Large intestine (tissue), 3 donors: ENCODE data around the gene SENP8. TPM values are rescaled to one million over a fixed set of nuclear protein-coding genes. Genes with fewer than 3 reads are reported as not detected.
"Not testable (repeated sequence)": the region's sequence is repeated elsewhere in the genome, so short reads cannot be mapped to it uniquely, and the experiment has no call there.

Source experiments
- DNase-seq, 2 donors: peaks; one replicate each; pipeline versions ENCODE4 v3.0.0 to v3.0.0-alpha.2; 2013
- H3K27ac ChIP-seq: one replicate; pipeline ENCODE4 v1.5.1; 2013; ENCODE audit warnings: low read length
- H3K27me3 ChIP-seq: 2 replicates; pipeline ENCODE4 v1.6.1; 2013; ENCODE audit warnings: low read length; ENCODE audit not compliant: control insufficient read depth, insufficient read depth
- H3K36me3 ChIP-seq: 2 replicates; pipeline ENCODE4 v1.6.1; 2013; ENCODE audit warnings: low read length; ENCODE audit not compliant: control insufficient read depth, insufficient read depth
- H3K4me1 ChIP-seq: one replicate; pipeline ENCODE4 v1.6.1; 2013; ENCODE audit warnings: low read length; ENCODE audit not compliant: control insufficient read depth, insufficient read depth
- H3K4me3 ChIP-seq: one replicate; pipeline ENCODE4 v1.5.1; 2013; ENCODE audit warnings: low read length
- H3K9me3 ChIP-seq: one replicate; pipeline ENCODE4 v1.6.1; 2013; ENCODE audit warnings: mild to moderate bottlenecking, low read depth, low read length, moderate library complexity; ENCODE audit not compliant: control insufficient read depth
- WGBS: methylation state at CpG from one replicate; pipeline ENCODE4 v1.1.5; 2013; ENCODE audit warnings: low lambda C conversion rate; ENCODE audit not compliant: insufficient coverage; 5-methylcytosine and 5-hydroxymethylcytosine counted together
- polyA plus RNA-seq: library from polyadenylated mRNA; unstranded; fragments of 120-200 nt; gene quantifications from one replicate; pipeline ENCODE4 v1.2.1, GENCODE V29; 2013

The SENP8 gene
- polyA plus RNA-seq, 1 donor, result 3.4 TPM

GRCh38 chr15:72086010-72086697, 32.0 kb upstream of the SENP8 start:
- WGBS, result no CpG with 5 or more reads among the region's 11 CpGs
- peaks cover 3% of the 10 kb centered on the region for H3K9me3 ChIP-seq
- no peak overlapping the region for H3K27ac ChIP-seq
- no peak overlapping the region for H3K4me3 ChIP-seq
- DNase-seq, result no peak
- H3K27me3 ChIP-seq, result no peaks in the 10 kb centered on the region
- no peaks in the 10 kb centered on the region for H3K4me1 ChIP-seq
- peaks cover 4% of the 10 kb centered on the region for H3K36me3 ChIP-seq

- Histone ChIP-seq H3K9me3 (peaks cover 3% of the 10 kb centered on the region), H3K4me3 (no peak overlapping the region), H3K36me3 (peaks cover 4% of the 10 kb centered on the region), H3K27me3 (no peaks in the 10 kb centered on the region), H3K4me1 (no peaks in the 10 kb centered on the region), H3K27ac (no peak overlapping the region)
- WGBS, result no CpG with 5 or more reads among the region's 9 CpGs
- no peak for DNase-seq
Measured at GRCh38 chr15:72086920-72087648, 31.1 kb upstream of the SENP8 start.

GRCh38 chr15:72092006-72092405, 26.2 kb upstream of the SENP8 start:
- H3K27me3 ChIP-seq, result no peaks in the 10 kb centered on the region
- H3K27ac ChIP-seq, result no peak overlapping the region
- WGBS, result no CpG with 5 or more reads among the region's 3 CpGs
- H3K36me3 ChIP-seq, result peaks cover 4% of the 10 kb centered on the region
- H3K4me3 ChIP-seq, result no peak overlapping the region
- no peaks in the 10 kb centered on the region for H3K9me3 ChIP-seq
- H3K4me1 ChIP-seq, result no peaks in the 10 kb centered on the region
- DNase-seq, result no peak

GRCh38 chr15:72092691-72093090, 25.5 kb upstream of the SENP8 start:
- no peaks in the 10 kb centered on the region for H3K9me3 ChIP-seq
- DNase-seq, result no peak
- H3K4me3 ChIP-seq, result no peak overlapping the region
- H3K4me1 ChIP-seq, result no peaks in the 10 kb centered on the region
- no peak overlapping the region for H3K27ac ChIP-seq
- H3K36me3 ChIP-seq, result no peaks in the 10 kb centered on the region
- no peaks in the 10 kb centered on the region for H3K27me3 ChIP-seq

- no peak overlapping the region for H3K4me3 ChIP-seq
- no peaks in the 10 kb centered on the region for H3K9me3 ChIP-seq
- H3K4me1 ChIP-seq, result no peaks in the 10 kb centered on the region
- H3K27me3 ChIP-seq, result no peaks in the 10 kb centered on the region
- H3K36me3 ChIP-seq, result no peaks in the 10 kb centered on the region
- WGBS, result no CpG with 5 or more reads among the region's 1 CpG
- H3K27ac ChIP-seq, result no peak overlapping the region
- no peak for DNase-seq
Measured at GRCh38 chr15:72096796-72097195, 21.4 kb upstream of the SENP8 start.

GRCh38 chr15:72098040-72098439, 20.2 kb upstream of the SENP8 start:
- no peak for DNase-seq
- H3K4me1 ChIP-seq, result no peaks in the 10 kb centered on the region
- no peaks in the 10 kb centered on the region for H3K27me3 ChIP-seq
- H3K9me3 ChIP-seq, result no peaks in the 10 kb centered on the region
- no peaks in the 10 kb centered on the region for H3K36me3 ChIP-seq
- no peak overlapping the region for H3K4me3 ChIP-seq
- no peak overlapping the region for H3K27ac ChIP-seq

- no CpG with 5 or more reads among the region's 4 CpGs for WGBS
Measured at GRCh38 chr15:72099155-72099554, 19.0 kb upstream of the SENP8 start.

GRCh38 chr15:72100551-72100950, 17.7 kb upstream of the SENP8 start:
- H3K27ac ChIP-seq, H3K36me3 ChIP-seq, H3K27me3 ChIP-seq, H3K4me3 ChIP-seq, H3K9me3 ChIP-seq, DNase-seq, H3K4me1 ChIP-seq: not testable (repeated sequence)
- no CpG with 5 or more reads among the region's 33 CpGs for WGBS

More at GRCh38 chr15:72099155-72099554, 19.0 kb upstream of the SENP8 start:
- Histone ChIP-seq H3K27me3 (no peaks in the 10 kb centered on the region), H3K36me3 (no peaks in the 10 kb centered on the region), H3K9me3 (no peaks in the 10 kb centered on the region), H3K4me1 (no peaks in the 10 kb centered on the region), H3K4me3 (no peak overlapping the region), H3K27ac (no peak overlapping the region)
- no peak for DNase-seq

GRCh38 chr15:72105111-72105510, 13.1 kb upstream of the SENP8 start:
- WGBS, result 100% methylated on average over 1 of the region's 3 CpGs
- no peak for DNase-seq
- Histone ChIP-seq H3K36me3 (no peaks in the 10 kb centered on the region), H3K27me3 (no peaks in the 10 kb centered on the region), H3K4me3 (no peak overlapping the region), H3K4me1 (no peaks in the 10 kb centered on the region), H3K27ac (no peak overlapping the region), H3K9me3 (no peaks in the 10 kb centered on the region)

GRCh38 chr15:72106068-72106467, 12.1 kb upstream of the SENP8 start:
- Histone ChIP-seq H3K27me3 (no peaks in the 10 kb centered on the region), H3K27ac (no peak overlapping the region), H3K4me1 (no peaks in the 10 kb centered on the region), H3K36me3 (no peaks in the 10 kb centered on the region), H3K4me3 (no peak overlapping the region), H3K9me3 (no peaks in the 10 kb centered on the region)
- WGBS, result 100% methylated on average over 1 of the region's 2 CpGs
- no peak for DNase-seq

GRCh38 chr15:72110355-72110754, 7.8 kb upstream of the SENP8 start:
- H3K36me3 ChIP-seq, result no peaks in the 10 kb centered on the region
- no peak overlapping the region for H3K4me3 ChIP-seq
- WGBS, result 80% methylated on average over 2 of the region's 3 CpGs
- H3K27me3 ChIP-seq, result no peaks in the 10 kb centered on the region
- H3K4me1 ChIP-seq, result no peaks in the 10 kb centered on the region
- no peak overlapping the region for H3K27ac ChIP-seq
- no peak for DNase-seq
- no peaks in the 10 kb centered on the region for H3K9me3 ChIP-seq
